NCI-H2227 (cell line): ENCODE measurements around the gene NTNG1.
"Not testable (repeated sequence)": the region's sequence is repeated elsewhere in the genome, so short reads cannot be mapped to it uniquely, and the experiment has no call there.

Source experiments
- DNase-seq: peaks from one replicate; lab custom pipeline; 2025; ENCODE audit not compliant: unreplicated experiment; lab: John Stamatoyannopoulos, UW

Gene NTNG1

DNA sequence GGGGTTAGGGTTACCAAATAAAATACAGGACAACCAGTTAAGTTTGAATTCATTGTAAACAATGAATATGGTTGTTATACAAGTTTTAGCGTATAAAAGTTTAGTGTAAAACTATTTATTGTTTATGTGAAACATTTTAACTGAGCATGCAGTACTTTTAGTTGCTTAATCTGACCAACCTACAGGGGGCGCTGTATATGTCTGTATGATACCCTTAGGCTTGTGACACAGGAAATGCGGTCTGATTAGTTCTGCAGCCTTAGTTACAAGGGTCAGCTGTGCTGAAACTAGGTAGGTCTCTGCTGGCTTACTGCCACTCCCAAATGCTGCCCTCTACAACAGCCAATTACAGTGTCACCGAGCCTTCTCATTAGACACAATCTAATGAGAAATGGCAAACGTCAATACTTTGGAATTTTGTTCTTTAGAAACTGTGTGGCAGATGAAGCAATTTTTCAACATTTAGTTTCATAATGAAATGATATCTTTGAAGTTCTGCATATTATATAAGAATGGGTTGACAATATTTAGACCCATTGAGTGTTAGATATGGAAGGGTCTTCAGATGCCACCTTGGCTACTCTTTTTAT, 56.2 kb downstream of the NTNG1 start:
- no peak for DNase-seq

DNA sequence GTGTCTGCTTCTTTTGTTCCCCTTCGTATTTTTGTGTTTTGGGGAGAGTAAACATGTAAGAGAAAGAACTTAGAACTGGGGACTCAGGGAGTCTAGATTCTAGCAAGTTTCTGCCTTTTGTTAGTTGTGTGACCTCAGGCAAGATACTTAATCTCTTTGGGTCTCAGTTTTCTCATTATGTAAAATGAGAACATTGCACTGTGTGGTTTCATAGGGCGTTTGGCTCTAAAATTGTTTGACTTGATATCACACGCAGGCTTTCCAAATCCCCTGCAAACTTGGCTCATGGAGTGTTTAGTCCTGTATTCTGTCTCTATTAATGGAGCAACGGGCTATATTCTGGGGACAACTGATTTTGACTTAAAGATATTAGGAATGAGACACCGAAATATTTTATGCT, 57.7 kb downstream of the NTNG1 start:
- DNase-seq, result no peak

DNA sequence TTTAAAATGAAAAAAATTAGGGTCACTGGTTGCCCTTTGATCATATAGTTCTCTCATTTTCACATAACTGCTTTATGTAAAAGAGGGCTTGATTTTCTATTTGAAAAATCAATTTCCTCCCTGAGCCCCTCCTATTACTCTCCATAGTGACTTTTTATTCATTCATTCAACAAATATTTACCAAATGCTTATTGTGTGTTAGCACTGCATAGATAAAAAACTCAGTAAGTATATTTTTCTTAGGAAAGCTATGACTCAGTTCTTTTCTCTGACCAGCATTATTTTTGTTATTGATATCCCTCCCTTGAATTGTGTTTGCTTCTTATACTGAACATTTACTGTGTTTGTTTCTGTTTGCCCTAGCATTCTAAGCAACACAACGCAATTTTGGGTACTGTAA, 59.8 kb downstream of the NTNG1 start:
- no peak for DNase-seq

DNA sequence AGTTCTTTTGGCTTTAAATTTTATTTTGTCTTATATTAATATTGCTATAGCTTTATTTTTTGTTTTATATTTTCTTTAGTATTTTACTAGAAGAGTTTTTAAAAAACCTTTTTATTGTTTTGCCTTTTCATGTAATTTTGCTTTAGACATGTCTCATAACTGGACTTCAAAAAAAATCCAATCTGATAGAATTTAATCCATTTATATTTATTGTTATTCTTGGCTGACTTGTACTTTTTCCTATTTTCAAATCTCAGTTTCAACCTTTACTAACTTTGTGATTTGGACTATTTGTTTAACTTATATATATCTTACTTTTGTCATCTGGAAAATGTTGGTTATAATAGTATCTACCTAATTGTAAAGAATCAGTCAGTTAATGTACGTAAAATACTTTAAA, 61.2 kb downstream of the NTNG1 start:
- no peak for DNase-seq

DNA sequence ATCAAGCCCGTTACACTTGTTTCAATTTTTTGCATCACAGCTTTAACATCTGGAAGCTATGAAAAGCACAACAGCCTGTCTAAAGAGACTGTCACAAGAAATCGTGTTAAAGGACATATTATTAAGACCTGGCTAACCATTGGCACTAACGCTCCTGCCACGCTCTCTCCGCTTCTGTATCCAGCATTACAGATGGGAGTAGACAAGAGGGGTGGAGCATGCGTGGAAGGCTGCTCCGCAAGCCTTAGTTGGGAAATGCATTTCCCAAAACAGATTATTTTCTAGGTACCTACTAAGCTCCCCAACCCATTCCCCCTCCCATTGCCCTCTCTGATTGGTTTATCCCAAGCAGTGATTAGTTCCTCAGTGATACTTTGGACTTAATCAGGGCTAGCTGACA, 72.4 kb downstream of the NTNG1 start:
- DNase-seq, result no peak

DNA sequence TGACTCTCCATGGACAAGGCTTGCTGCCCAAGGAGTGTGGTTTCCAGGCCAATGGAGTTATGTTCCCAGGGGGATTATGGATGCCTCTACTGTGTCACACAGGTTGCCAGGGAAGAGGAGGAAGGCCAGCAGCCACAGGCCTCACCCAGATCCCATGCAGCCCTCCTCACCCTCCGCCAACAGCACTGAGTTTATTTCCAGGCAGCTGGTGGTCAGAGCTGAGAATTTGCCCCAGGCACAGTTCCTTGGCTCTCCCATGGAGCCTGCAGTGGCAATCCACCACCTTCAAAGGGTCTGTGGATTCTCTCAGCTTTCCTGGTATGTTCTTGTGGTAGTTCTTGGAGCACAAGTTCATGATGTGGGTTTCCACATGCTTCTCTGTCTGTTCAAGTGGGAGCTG, 79.2 kb downstream of the NTNG1 start:
- no peak for DNase-seq

DNA sequence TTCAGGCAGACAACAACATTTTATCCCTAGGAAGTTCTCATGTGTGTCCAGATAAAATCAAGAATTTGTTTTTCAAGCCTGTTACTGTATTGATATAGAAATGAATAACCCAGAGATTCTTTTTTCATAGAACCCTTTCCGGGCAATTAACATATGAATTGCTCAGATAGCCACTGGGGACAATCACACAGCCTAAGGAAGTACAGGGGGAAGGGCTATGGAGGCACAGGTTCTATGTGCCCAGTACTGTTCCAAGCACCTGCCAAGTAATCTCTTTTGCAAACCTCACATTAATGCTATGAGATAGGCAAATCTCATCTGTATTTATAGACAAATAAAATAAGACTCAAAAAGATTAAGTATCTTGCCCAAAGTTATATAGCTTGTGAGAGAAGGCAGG, 84.9 kb downstream of the NTNG1 start:
- DNase-seq, result no peak

DNA sequence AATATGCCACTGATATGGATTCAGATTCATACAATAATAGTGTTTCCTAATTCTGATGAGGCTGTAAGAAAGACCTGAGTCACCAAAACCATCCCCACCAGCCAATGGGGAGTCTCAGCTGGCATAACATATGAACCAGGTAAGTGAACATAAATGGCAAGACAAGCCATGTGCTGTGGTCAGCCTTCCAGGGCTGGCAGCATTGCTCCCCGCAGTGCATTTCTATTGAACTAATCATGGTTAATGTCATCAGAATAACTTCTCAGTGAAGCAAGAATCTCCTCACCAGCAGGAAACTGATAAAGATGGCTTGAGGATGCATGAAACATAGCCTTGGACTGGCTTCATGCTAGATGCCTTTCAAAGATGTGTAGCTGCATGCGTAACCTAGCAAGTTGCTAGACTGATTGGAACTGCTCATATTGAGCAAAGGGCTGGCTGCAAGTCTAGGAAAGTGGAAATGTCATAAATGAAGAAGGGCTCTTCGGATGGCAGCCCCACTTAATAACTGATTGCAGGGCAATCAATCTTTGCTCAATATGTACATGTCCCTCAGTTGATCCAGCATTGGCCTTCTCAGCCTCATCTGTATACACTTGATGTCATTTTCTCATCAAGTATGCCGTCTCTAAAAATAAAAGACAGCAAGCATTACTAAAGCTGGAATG, 88.0 kb downstream of the NTNG1 start:
- DNase-seq, result no peak

DNA sequence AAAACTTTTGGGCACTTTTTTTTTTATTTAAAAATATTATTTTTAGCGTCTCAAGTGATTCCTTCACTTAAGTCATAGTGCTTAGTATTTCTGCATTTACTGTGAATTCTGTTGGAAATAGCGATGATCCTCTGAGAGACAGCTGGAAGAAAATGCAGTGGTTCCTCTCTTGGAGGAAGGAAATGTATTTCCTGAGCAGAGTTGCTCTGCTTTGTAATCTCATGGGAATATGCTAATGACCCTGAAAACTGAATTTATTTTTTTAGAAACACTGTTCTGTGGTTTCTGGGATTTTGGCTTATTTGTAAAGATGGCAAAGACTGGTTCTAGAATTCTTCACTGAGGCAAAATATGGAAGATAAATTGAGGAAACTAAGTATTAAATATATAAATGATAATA, 88.9 kb downstream of the NTNG1 start:
- no peak for DNase-seq

DNA sequence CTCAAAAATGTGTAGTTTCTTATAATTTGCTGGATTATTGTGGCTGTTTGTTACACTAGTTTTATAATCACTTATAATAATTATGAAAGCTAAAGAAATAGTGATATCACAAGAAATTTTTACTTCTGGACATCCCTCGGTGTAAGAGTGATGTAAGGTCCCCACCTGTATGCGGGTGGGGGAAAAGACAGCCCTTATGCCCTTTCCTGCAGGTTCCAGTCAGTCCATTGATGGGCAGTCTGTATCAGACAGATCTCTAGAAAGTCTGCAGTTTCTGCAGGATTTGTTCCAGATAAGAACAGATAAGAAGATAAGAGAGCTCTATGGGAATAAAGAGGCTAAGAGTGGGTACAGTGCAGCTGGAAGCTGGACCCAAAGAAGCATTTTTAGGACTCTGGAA, 89.3 kb downstream of the NTNG1 start:
- no peak for DNase-seq

DNA sequence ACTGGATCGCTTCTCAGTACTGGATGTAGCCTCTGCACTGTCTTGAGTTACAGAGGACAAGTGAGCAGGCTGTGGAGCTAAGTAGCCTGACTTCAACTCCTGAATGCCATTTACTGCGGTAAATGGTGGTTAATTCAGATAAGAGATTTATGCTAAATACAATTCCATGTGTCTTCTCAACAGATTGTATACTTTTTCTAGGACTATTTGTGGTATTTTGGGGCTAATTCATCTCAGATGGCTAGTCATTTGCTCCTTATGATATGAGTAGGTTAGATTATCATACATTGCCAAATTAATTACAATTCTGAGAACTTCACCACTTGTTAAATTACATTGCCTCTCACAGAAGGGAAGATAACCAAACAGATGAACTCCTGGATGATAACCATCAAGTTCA, 90.5 kb downstream of the NTNG1 start:
- DNase-seq, result no peak

DNA sequence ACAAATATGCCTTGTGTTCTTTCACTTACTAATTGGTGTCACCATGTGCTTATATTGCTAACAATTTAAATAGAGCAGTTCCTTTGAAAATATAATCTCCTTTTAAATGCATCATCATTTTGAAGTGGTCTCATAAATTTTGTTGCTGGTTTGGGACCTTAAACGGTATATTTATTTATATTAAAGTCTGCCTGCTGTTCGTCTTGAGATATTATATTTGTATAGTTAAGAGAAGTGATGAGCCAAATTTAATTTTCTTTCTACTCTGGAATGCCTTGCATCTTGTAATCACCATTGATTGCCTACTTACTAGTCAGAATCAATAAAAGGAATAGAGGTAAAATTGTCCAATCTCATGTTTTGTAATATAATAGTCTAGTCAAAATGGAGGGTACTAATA, 91.6 kb downstream of the NTNG1 start:
- DNase-seq, result no peak

DNA sequence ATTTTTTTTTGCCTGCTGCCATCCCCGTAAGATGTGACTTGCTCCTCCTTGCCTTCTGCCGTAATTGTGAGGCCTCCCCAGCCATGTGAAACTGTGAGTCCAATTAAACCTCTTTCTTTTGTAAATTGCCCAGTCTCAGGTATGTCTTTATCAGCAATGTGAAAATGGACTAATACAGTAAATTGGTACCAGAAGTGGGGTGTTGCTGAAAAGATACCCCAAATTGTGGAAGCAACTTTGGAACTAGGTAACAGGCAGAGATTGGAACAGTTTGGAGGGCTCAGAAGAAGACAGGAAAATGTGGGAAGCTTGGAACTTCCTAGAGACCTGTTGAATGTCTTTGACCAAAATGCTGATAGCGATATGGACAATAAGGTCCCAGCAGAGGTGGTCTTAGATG, 95.9 kb downstream of the NTNG1 start:
- not testable (repeated sequence) for DNase-seq

DNA sequence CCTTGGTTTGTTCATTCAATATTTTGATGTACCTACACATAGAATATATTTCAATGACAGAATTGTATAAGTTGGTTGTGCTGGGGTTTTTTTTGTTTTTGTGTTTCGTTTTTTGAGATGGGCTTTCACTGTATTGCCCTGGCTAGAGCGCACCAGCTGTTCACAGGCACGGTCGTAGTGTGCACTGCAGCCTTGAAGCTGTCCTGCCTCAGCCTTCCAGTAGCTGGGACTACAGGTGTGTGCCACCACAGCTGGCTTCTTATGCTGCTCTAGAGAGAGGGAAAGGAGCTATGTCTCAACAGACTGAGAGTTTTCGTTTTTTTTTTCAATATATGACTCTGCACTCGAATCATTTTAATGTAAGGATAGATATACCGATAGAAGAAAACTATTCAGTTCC, 102.6 kb downstream of the NTNG1 start:
- DNase-seq, result no peak

DNA sequence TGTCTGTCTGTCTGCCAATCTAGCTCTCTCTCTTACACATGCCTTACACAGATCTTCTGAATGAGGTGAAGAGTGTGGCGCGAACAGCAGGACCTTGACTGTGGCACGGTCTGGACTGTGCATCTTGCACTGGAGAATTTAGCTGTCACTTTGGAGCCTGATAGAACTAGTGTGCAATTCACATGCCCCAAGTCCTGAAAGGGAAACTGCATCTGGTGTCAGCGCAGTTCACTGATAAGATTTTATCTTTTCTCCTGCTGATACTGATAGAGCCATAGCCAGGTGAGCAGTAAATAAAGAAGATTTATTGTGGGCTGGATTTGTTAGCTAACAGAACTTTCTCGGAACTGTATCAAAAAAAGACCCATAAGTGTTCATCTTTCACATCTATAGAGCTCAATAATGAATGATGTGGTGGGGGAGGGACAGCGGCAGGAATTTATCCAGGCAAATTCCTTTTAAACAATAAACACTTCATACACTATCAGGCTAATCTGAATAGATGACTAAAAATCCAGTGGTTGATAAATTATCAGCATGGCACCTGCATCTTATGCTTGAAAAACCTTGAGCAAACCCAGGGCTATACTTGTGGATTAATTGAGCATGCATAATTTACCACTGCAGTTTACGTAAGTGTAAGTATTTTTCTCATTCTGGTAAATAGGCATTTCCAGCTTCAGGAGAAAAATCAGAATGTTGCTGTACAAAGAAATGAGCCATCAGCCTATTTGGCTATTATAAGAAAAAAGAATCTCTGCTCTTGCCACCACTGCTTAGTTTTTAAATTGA, 104.1 kb downstream of the NTNG1 start:
- DNase-seq, result no peak

DNA sequence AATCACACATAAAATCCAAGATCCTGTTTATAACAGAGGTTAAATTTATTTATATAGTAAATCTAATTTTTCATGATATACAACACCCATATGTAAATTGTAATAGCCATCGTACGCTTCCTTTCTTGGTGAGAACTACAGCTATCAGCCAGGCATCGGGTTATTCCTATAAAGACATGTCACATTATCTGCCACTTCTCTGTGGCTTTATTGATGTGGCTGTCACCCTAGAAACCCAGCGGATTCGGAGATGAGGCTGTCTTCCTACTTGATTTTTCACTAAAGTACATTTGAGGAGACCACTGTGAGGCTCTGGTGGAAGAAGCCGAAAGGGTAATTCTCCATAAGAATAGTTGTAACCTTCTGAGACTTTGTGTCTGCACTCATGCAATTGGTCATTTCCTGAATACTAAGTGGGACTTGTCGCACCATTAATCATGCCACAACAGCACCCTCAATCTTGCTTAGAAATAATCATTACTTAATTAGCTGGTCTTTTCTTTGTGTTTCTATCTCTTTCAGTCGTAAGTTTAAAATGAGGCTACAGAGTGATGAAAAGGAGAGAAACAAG, 106.0 kb downstream of the NTNG1 start:
- DNase-seq, result no peak

DNA sequence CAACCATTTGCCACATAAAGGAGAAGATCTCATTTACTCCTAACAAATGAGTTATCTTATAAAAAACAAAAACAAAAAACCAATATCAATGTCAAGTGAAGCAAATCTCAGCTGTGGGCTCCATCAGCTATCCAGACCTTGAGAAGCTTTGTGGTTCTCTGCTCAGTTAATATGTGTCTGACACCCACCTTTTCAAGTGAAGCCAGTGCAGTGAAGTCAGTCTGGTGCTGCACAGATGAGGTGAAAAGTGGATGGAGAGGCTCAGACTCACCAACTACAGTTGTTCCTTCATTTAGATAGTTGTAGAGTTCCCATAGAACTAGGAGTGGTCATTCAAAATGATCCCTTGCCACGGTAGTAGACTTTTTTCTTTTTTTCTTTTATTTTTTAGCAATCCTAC, 106.8 kb downstream of the NTNG1 start:
- DNase-seq, result no peak

DNA sequence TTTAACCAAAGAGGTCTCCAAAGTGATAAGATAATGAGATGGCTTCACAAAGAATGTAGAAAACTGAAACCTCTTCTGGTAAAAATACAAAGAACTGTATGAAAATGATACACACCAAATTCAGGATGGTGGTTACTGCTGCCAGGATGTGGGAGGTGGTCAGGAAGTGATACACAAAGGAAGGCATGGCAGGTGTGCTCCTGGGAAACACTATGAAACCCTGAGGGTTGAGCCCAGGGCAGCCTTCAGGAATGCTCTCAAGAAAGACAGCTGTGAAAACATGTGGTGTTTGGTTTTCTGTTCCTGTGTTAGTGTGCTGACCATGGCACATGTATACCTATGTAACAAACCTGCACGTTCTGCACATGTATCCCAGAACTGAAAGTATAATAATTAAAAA, 109.3 kb downstream of the NTNG1 start:
- DNase-seq, result no peak

DNA sequence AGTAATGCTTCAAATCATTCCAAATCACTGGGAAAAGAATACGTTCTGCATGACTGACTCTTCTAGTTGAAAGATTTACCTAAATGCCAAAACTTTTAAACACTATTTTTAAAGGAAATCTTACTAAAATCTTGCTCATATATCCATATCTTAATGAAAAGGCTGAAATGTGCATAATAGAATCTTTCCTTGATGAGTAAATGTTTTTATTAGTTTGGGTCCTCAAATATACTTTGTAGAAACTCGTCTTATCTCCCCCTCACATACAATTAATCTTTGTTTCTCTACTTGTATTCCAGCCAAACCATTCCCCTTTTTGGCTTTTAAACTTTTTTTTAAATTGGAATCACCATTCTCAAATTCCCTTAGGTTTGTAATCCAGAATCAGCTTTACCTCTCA, 110.2 kb downstream of the NTNG1 start:
- no peak for DNase-seq

DNA sequence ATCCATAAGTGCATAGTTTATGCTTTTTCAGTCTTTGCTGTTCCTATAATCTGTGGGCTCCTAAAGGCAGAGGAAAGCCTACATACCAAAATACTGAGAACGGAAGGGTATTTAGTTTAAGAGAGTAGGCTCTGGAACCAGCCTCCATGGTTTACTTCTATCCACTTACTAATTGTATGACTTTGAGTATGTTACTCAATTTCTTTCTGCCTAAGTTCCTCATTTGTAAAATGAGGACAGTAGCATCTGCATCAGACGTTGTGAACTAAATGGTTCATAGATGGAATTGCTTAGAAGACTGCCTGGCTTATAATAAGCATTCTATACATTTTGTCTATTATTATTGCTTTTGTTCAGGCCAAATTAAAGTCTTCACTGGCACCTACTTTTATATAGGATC, 111.0 kb downstream of the NTNG1 start:
- DNase-seq, result no peak

DNA sequence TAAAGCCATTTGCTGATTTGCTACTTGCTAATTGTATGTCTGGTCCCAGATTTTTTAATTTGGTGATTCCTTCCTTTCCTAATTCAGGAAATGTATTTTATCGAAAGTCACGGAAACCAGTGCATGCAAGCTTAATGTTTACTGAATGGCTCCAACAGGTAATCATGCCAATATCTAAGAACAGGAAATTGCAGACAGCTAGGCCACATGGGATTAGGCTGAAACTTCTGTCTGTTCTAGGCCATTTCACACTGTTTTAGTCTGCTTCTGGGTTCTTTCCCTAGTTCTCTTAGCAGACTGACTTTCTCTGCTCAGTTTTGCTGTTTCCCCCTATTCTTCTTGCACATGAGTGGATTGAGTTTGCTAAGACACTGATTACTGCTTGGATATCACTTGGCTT, 111.4 kb downstream of the NTNG1 start:
- DNase-seq, result no peak

DNA sequence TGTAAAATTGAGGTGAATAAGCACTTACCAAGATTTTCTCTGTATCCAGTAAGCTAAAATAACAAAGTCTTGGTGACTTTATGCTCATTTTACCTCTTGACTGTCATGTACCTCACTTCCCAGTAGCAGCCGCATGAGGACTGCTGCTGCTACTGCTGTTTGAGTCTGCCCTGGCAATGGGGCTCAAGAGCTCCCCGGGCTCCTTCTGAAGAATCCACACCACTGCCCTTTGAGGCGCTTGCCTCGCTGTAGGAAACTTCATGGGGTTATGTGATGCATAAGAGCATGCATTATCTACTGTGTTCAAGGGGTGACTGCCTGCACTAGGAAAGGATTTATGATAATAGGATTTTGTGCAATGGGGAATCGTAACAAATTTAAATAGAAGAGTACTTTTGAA, 113.5 kb downstream of the NTNG1 start:
- no peak for DNase-seq
